Naive B cell (primary cell): ENCODE measurements around the gene C15orf39. TPM values are rescaled to one million over a fixed set of nuclear protein-coding genes. Genes with fewer than 3 reads are reported as not detected.
A peak's percentile ranks its signal among the peaks of the same experiment; 100 is the strongest.
"Not testable (repeated sequence)": the region's sequence is repeated elsewhere in the genome, so short reads cannot be mapped to it uniquely, and the experiment has no call there.

Experiments used
- ATAC-seq, 2 donors: fragments of 150-1000 bp; cut with Tn5 transposase; 2 replicates each; pipeline ENCODE4 v1.10.0; 2021; ENCODE audit warnings: low read depth in 2 of 2, mild to moderate bottlenecking in 2 of 2, moderate library complexity in 2 of 2
- DNase-seq: peaks from one replicate; pipeline ENCODE4 v3.0.0; 2022
- H3K27ac Mint-ChIP-seq, 6 donors: one replicate each; pipeline ENCODE4 v1.8.0; 2020 to 2022; ENCODE audit warnings: mild to moderate bottlenecking in 6 of 6, mixed read lengths in 6 of 6, moderate library complexity in 5 of 6, inconsistent platforms in 2 of 6
- H3K27me3 Mint-ChIP-seq, 3 donors: one replicate each; pipeline ENCODE4 v1.8.0; 2021 to 2022; ENCODE audit warnings: mixed read lengths in 3 of 3, mild to moderate bottlenecking in 1 of 3
- H3K36me3 Mint-ChIP-seq, 2 donors: one replicate each; pipeline ENCODE4 v1.8.0; 2020 to 2022; ENCODE audit warnings: mixed read lengths in 2 of 2, inconsistent platforms in 1 of 2, mild to moderate bottlenecking in 1 of 2
- H3K4me1 Mint-ChIP-seq, 3 donors: one replicate each; pipeline ENCODE4 v1.8.0; 2020 to 2022; ENCODE audit warnings: mixed read lengths in 3 of 3, inconsistent platforms in 1 of 3, mild to moderate bottlenecking in 1 of 3, moderate library complexity in 1 of 3
- H3K4me3 Mint-ChIP-seq, 8 donors: one replicate each; pipeline ENCODE4 v1.8.0; 2020 to 2022; ENCODE audit warnings: mild to moderate bottlenecking in 8 of 8, mixed read lengths in 8 of 8, moderate library complexity in 8 of 8, inconsistent platforms in 2 of 8
- H3K9me3 Mint-ChIP-seq, 7 donors: one replicate each; pipeline ENCODE4 v1.8.0; 2020 to 2022; ENCODE audit warnings: mixed read lengths in 7 of 7, mild to moderate bottlenecking in 5 of 7, inconsistent platforms in 2 of 7, moderate library complexity in 1 of 7
- polyA plus RNA-seq, 6 donors: library from polyadenylated mRNA; unstranded; fragments of 300-500 nt; fragmentation: Illumina TruSeq; gene quantifications; one replicate each; pipeline ENCODE4 v1.2.3, GENCODE V29; 2021; ENCODE audit warnings: low read depth in 6 of 6

Gene C15orf39
- polyA plus RNA-seq, 6 donors from 2014 or later: 0.40 to 3.6 (median 1.4) TPM

DNA sequence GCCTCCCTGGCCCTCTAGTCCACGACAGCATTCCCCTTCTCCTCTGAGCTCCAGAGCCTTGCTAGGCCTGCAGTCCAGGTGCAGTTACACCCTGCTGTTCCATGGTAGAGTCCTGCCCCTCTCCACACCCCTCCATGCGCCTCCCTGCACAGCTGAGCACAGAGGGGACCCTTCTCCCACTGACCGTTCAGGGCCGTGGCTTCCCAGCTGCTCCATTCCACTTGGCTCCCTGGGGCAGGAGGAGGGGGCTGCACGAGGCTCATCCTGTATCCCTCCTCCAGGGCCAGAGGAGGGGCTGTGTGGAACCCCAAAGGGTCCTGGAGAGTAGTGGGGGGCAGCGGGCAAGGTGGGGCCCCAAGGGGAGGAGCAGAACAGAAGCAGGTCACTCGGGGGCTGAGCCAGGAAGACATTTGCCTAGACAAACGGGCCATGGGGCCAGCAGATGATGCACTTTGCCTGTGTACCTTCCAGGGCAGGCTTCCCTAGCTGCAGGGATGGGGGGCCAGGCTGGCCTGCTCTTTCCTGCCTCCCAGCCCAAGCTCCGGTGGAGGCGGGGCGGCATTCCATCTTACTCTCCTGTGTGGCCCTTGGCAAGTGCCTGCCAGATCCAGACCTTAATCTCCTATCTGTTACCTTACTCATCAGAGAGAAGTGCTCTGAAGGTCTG is 35.8 kb downstream of the C15orf39 start:
- Mint-ChIP-seq H3K27ac (peak overlapping the region in 1 of 6 donors; percentile 47), H3K36me3 (no peaks in the 10 kb centered on the region), H3K9me3 (no peaks in the 10 kb centered on the region), H3K4me1 (no peaks in the 10 kb centered on the region), H3K27me3 (peaks cover 20 to 54% (median 45%) of the 10 kb centered on the region in 3 donors), H3K4me3 (no peak overlapping the region)
- DNase-seq (no peak), ATAC-seq (no peak)

GRCh38 chr15:75238150-75238549 is 36.5 kb downstream of the C15orf39 start:
- ATAC-seq (no peak), DNase-seq (no peak)
- no peaks in the 10 kb centered on the region for H3K36me3 Mint-ChIP-seq
- no peak overlapping the region for H3K4me3 Mint-ChIP-seq
- no peaks in the 10 kb centered on the region for H3K9me3 Mint-ChIP-seq
- no peaks in the 10 kb centered on the region for H3K4me1 Mint-ChIP-seq
- H3K27me3 Mint-ChIP-seq: peaks cover 16 to 47% (median 38%) of the 10 kb centered on the region in 3 donors
- H3K27ac Mint-ChIP-seq: no peak overlapping the region

DNA sequence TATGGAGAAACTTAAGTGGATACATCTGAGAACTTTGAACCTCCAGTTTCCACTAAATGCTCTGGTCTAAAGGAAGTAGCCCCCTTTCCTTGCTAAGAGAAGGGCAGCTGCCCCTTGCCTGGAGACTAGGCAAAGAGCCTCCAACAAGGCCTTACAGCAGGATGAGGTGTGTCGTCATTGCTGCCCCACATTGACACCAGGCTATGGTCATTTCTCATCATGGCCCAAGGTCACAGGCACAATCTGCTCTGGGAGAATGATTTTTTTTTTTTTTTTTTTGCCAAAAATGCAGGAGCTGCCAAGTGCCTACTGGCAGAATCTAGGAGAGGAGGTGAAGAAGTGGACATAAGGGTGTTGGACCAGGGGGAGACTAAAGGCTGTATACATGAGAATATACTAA is 44.1 kb downstream of the C15orf39 start:
- DNase-seq, ATAC-seq, H3K9me3 Mint-ChIP-seq, H3K4me1 Mint-ChIP-seq, H3K36me3 Mint-ChIP-seq, H3K27ac Mint-ChIP-seq, H3K4me3 Mint-ChIP-seq: not testable (repeated sequence)
- H3K27me3 Mint-ChIP-seq: peaks cover 2 to 15% (median 13%) of the 10 kb centered on the region in 3 donors

DNA sequence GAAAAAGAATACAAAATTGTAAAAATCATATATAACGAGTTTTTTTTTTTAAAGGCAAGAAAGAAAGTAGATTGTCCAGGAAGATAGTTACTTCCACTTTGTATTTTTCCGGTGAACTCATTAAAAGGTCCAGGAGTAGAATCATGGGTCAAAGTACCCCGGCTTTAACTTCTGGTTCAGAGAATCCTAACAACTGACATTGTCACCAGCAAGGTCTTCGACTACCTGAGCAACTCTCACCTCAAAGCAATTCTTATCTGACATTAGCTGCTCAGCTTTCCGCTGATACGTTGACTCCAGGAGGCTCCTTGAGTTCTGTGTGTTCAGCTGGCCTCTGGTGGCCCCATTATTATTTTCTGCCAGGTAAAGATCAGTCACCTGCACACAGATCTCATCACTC is 47.3 kb downstream of the C15orf39 start:
- not testable (repeated sequence) for H3K36me3 Mint-ChIP-seq, H3K4me1 Mint-ChIP-seq, H3K4me3 Mint-ChIP-seq, DNase-seq, H3K27ac Mint-ChIP-seq, H3K9me3 Mint-ChIP-seq, ATAC-seq
- peaks cover 9 to 20% (median 13%) of the 10 kb centered on the region in 3 donors for H3K27me3 Mint-ChIP-seq

GRCh38 chr15:75249726-75250125 is 48.0 kb downstream of the C15orf39 start:
- no peak for ATAC-seq
- peak overlapping the region in 1 of 6 donors; percentile 53 for H3K27ac Mint-ChIP-seq
- H3K36me3 Mint-ChIP-seq: no peaks in the 10 kb centered on the region

DNA sequence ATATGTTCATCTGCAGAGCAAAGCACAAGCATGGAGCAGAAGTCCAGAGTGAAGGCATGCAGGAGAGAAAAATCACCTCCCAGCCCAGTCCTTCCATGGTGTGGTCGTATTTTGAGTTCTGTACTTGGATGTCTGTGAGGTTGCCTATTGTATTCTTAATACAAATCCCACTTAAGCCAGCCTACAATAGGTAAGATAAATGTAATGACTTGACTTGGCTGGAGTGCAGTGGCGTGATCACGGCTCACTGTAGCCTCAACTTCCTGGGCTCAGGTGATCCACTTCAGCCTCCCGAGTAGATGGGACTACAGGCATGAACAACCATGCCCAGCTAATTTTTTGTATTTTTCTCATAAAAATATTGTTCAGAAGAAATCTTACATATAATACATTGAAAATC is 49.7 kb downstream of the C15orf39 start:
- not testable (repeated sequence) for H3K36me3 Mint-ChIP-seq, ATAC-seq, H3K4me3 Mint-ChIP-seq

More at GRCh38 chr15:75249726-75250125, 48.0 kb downstream of the C15orf39 start:
- H3K9me3 Mint-ChIP-seq: no peaks in the 10 kb centered on the region
- H3K27me3 Mint-ChIP-seq: peaks cover 9 to 20% (median 13%) of the 10 kb centered on the region in 3 donors
- H3K4me1 Mint-ChIP-seq: no peaks in the 10 kb centered on the region
- H3K4me3 Mint-ChIP-seq: no peak overlapping the region
- DNase-seq: no peak

DNA sequence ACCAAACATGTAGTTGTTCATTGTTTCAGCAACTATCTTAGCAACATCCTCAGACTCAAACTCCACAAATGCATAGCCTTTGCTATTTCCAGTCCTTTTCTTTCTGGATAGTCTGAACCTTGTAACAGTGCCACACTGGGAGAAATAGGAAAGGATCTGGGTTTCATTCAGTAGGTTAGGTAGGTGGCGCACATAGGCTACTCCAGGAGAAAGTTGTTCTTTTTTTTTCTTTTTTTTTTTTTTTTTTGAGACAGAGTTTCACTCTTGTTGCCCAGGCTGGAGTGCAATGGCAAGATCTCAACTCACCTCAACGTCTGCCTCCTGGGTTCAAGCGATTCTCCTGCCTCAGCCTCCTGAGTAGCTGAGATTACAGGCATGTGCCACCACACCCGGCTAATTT is 50.6 kb downstream of the C15orf39 start:
- not testable (repeated sequence) for ATAC-seq, H3K27ac Mint-ChIP-seq, H3K9me3 Mint-ChIP-seq, DNase-seq, H3K4me1 Mint-ChIP-seq, H3K4me3 Mint-ChIP-seq, H3K36me3 Mint-ChIP-seq
- H3K27me3 Mint-ChIP-seq: peaks cover 6 to 12% (median 9%) of the 10 kb centered on the region in 3 donors

More for the DNA sequence above, 49.7 kb downstream of the C15orf39 start:
- not testable (repeated sequence) for DNase-seq, H3K27ac Mint-ChIP-seq, H3K9me3 Mint-ChIP-seq, H3K4me1 Mint-ChIP-seq
- H3K27me3 Mint-ChIP-seq: peaks cover 6 to 13% (median 9%) of the 10 kb centered on the region in 3 donors

GRCh38 chr15:75258034-75258433 is 56.4 kb downstream of the C15orf39 start, which contains the start of gene GOLGA6C:
GOLGA6C (plus strand) TSS chr15:75258334; CDS start chr15:75258599, 265 bp downstream.
- not testable (repeated sequence) for H3K36me3 Mint-ChIP-seq, H3K4me3 Mint-ChIP-seq, H3K27me3 Mint-ChIP-seq

GRCh38 chr15:75258620-75259343 is 57.1 kb downstream of the C15orf39 start:
- H3K4me1 Mint-ChIP-seq, H3K27me3 Mint-ChIP-seq, H3K36me3 Mint-ChIP-seq, H3K9me3 Mint-ChIP-seq, H3K4me3 Mint-ChIP-seq, DNase-seq, H3K27ac Mint-ChIP-seq, ATAC-seq: not testable (repeated sequence)

More at GRCh38 chr15:75258034-75258433, 56.4 kb downstream of the C15orf39 start, which contains the start of gene GOLGA6C:
- H3K27ac Mint-ChIP-seq, H3K9me3 Mint-ChIP-seq, DNase-seq, ATAC-seq, H3K4me1 Mint-ChIP-seq: not testable (repeated sequence)

GRCh38 chr15:75259873-75260272 is 58.2 kb downstream of the C15orf39 start:
- not testable (repeated sequence) for H3K27ac Mint-ChIP-seq, ATAC-seq, H3K9me3 Mint-ChIP-seq, H3K4me1 Mint-ChIP-seq, H3K4me3 Mint-ChIP-seq, H3K36me3 Mint-ChIP-seq, H3K27me3 Mint-ChIP-seq, DNase-seq

Other genes starting within 250 kb of the C15orf39 start
- 1 to 10 TPM in 5 of 6 donors, under 1 TPM in 1; 0.92 to 3.6 (median 2.7) TPM for gene RPP25, start 245.1 kb upstream of the C15orf39 start, polyA plus RNA-seq
- not detected for gene SCAMP5, start 206.3 kb upstream of the C15orf39 start, polyA plus RNA-seq
- 1 to 10 TPM; 4.5 to 8.9 (median 7.1) TPM for gene PPCDC, start 178.3 kb upstream of the C15orf39 start, polyA plus RNA-seq
- gene GOLGA6C, start 56.5 kb downstream of the C15orf39 start, polyA plus RNA-seq: under 1 TPM in 1 of 6 donors, not detected in 5; 0.16 TPM
- gene GOLGA6D, start 81.0 kb downstream of the C15orf39 start, polyA plus RNA-seq: under 1 TPM in 1 of 6 donors, not detected in 5; 0.10 TPM
- gene COMMD4, start 134.2 kb downstream of the C15orf39 start, polyA plus RNA-seq: 10 to 100 TPM; 27.1 to 47.4 (median 37.9) TPM
- gene NEIL1, start 145.2 kb downstream of the C15orf39 start, polyA plus RNA-seq: 10 to 100 TPM; 16.7 to 59.2 (median 31.7) TPM
- 10 to 100 TPM in 4 of 6 donors, 1 to 10 TPM in 2; 8.9 to 19.4 (median 14.1) TPM for gene MAN2C1, start 166.7 kb downstream of the C15orf39 start, polyA plus RNA-seq
- 10 to 100 TPM; 14.2 to 21.4 (median 15.5) TPM for gene SIN3A, start 249.8 kb downstream of the C15orf39 start, polyA plus RNA-seq